VCaP (cell line): ENCODE data around the gene ERVH48-1.
A peak's percentile ranks its signal among the peaks of the same experiment; 100 is the strongest.
"Not testable (repeated sequence)": the region's sequence is repeated elsewhere in the genome, so short reads cannot be mapped to it uniquely, and the experiment has no call there.

ENCODE experiments used
- H3K27ac ChIP-seq: fragments of 450-650 bp; 2 replicates; pipeline ENCODE4 v1.5.1; 2017
- TF ChIP-seq, protein P1 (sequence below): fragments of 450-650 bp; conservative IDR thresholded peaks from 2 replicates; pipeline ENCODE4 v1.5.1; 2017; ENCODE audit warnings: mild to moderate bottlenecking, moderate library complexity

The ERVH48-1 gene

DNA sequence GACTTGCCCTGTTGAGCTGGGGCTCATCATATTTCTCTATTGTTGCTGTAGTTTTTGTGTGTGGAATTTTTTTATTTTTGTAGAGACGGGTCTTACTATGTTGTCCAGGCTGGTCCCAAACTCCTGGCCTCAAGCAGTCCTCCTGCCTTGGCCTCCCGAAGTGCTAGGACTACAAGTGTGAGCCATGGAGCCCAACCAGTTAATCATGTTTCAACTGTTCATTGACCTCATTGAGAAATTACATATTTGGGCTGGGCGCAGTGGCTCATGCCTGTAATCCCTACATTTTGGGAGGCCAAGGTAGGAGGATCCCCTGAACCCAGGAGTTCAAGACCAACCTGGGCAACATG lies 39.8 kb upstream of the ERVH48-1 start:
- no peak overlapping the region for H3K27ac ChIP-seq
- TF ChIP-seq, protein P1, sequence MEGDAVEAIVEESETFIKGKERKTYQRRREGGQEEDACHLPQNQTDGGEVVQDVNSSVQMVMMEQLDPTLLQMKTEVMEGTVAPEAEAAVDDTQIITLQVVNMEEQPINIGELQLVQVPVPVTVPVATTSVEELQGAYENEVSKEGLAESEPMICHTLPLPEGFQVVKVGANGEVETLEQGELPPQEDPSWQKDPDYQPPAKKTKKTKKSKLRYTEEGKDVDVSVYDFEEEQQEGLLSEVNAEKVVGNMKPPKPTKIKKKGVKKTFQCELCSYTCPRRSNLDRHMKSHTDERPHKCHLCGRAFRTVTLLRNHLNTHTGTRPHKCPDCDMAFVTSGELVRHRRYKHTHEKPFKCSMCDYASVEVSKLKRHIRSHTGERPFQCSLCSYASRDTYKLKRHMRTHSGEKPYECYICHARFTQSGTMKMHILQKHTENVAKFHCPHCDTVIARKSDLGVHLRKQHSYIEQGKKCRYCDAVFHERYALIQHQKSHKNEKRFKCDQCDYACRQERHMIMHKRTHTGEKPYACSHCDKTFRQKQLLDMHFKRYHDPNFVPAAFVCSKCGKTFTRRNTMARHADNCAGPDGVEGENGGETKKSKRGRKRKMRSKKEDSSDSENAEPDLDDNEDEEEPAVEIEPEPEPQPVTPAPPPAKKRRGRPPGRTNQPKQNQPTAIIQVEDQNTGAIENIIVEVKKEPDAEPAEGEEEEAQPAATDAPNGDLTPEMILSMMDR: no peak

DNA sequence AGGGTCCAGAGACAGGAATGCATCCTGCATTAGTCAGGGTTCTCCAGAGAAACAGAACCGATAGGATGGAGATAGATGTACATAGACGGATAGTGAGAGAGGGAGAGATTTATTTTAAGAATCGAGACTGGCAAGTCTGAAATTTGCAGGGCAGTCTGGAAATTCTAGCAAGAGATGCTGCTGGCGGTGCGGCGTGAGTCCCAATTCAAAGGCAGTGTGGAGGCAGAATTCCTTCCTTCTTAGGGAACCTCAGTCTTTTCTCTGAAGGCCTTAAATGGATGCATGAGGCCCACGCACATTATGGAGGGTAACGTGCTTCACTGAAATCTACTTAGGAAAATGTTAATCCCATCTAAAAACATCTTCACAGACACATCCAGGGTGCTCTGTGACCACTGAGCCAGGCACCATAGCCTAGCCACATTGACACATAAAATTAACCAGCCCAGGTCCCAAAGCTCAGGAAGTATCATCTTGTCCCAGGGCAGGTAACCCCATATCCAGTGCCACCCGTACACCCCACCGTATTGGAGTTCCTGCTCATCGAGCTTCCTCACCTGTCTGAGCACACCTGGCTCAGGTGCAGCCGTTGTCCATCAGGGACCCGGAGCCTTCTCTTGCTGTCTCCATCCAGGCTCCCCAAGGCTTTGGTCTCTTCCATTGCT lies 39.2 kb upstream of the ERVH48-1 start:
- no peak overlapping the region for H3K27ac ChIP-seq
- TF ChIP-seq, protein P1: no peak

DNA sequence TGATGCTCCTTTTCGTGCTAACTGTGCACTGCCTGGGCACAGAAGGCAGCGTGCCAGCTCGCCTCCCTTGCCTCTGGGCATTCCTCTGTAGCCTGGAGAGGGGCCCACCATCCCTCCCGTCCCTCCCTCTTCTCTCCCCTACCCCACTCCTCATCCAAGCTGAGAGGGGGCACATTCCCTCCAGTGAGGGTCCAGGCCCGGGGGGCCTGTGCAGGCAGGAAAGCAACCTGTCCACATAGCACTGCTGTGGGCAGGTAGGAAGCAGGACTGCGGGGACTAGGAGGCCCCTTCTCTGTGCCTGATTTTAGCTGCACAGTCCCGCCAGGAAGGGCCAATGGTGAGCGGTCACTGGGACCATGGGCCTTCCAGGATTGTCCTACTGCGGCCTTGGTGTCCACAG lies 38.7 kb upstream of the ERVH48-1 start:
- no peak overlapping the region for H3K27ac ChIP-seq
- TF ChIP-seq, protein P1: no peak

DNA sequence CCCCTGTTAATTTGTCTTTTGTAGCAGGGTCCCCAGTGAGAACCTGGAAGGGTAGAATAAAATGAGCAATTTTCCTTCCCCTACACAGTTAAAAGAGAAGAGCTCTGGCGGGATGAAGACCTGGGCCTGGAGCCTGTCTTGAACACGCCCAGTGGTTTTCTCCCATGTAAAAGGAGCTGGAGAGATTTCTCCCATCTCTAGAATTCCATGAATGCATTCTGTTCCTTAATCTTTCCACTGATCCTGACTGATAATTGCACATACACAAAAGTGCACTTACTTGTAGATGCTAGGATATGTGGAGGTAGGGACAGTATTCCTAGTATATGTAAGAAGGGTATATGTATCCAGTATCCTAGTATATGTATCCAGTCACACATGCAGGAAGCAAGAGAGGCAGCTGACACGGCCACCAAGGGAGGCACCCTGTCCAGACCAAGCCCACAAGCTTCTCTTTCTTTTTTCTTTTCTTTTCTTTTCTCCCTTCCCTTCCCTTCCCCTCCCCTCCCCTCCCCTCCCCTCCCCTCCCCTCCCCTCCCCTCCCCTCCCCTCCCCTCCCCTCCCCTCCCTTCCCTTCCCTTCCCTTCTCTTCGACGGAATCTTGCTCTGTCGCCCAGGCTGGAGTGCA lies 37.1 kb upstream of the ERVH48-1 start:
- TF ChIP-seq, protein P1: no peak
- no peak overlapping the region for H3K27ac ChIP-seq

DNA sequence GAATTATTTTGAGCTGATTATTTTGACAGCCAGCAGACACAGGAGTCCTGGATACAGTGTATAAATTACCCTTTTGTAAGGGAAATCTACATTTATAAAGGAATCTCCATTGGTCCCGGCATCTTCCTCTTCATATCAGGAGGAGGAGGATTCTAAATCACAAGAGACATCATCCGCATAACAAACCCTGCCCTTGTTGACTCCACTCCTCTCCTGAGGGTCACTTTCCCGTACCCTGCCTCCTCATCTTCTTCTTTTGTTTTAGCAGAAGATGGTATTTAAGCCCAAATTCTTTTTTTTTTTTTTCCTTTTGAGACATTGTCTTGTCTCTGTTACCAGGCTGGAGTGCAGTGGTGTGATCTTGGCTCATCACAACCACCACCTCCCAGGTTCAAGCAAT lies 34.3 kb upstream of the ERVH48-1 start:
- H3K27ac ChIP-seq: no peak overlapping the region
- TF ChIP-seq, protein P1: no peak

DNA sequence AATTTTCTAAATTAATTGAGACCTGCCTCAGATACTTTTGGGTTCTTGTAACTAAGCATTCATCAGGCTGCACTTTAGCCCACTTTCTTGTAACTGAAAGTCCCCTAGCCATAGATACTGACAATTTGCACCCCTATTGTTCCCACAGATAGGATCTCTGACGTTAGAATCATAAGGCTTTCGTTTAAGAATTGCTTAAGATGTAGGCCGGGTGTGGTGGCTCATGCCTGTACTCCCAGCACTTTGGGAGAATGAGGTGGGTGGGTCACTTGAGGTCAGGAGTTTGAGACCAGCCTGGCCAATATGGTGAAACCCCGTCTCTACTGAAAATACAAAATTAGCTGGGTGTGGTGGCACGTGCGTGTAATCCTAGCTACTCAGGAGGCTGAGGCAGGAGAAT lies 32.7 kb upstream of the ERVH48-1 start:
- H3K27ac ChIP-seq: peak overlapping the region; percentile 99; the same call in 1 of the 2 replicates

DNA sequence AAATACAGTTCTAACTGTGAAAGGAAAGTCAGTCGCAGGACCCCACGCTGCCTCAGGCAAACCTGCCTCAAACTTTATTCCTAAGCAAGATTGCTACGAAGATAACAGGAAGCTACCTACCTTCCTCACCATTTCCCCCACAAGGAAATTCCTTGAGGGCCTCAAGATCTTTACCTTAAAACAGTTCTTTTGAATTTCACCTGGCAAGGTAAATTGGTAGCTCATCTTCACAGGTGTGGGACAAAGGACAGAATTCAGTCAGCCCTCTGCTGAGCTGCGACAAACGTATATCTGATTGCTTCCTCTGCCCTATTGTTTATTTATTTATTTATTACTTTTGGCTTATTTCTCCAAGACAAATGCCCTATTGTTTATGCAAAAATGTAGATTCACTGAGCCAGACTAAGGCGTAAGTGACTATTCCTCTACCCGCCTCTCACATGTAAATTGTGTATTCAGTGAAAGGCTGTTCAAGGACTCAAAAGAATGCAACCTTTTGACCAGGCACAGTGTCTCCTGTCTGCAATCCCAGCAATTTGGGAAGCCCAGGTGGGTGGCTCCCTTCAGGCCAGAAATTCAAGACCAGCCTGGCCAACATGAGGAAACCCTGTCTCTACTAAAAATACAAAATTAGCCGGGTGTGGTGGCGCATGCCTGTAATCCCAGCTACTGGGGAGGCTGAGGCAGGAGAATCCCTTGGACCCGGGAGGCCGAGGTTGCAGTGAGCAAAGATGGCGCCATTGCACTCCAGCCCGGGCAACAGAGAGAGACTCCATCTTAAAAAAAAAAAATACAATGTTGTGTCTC lies 31.6 kb upstream of the ERVH48-1 start:
- TF ChIP-seq, protein P1: no peak
- H3K27ac ChIP-seq: peak overlapping the region; percentile 99

DNA sequence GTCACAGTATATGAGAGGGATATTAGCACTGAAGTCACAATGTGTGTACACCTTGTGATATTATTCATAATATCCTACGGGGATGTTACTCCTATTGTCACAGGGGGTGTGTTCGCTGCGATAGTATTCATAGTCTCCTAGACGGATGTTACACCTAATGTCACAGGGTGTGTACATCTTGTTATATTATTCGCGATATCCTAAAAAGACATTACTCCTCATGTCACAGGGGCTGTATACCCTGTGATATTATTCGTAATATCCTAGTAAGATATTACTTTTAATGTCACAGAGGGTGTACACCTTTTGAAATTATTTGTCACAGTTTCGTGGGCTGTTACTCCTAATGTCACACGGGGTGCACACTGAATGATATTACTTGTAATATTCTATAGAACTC lies 25.8 kb upstream of the ERVH48-1 start:
- H3K27ac ChIP-seq: not testable (repeated sequence)

DNA sequence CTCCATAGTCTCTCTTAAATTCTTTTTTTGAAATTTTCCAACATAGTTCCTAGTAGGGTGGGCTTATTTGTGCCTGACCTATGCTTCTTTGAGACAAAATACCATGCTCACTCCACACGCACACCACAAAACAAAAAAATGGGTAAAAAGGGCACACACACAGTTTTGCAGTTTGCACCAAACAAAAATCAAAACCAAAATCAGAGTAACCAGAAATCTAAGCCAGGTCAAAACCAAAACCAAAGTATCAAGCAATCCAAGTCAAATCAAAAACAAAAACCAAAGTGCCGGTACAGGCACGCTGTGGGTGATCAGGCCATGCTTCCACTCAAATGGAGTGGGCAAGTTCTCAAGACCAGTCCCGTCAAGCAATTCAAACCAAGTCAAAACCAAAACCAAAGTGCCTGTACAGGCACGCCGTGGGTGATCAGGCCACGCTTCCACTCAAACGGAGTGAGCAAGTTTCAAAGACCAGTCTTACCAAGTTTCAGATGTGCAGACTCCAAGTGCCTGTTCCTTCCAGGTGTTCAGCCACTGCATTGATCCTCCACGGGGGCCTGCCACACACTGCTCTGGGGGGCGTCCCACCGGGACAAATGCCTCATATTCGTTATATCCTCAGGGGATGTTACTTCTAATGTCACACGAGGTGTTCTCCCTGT lies 23.8 kb upstream of the ERVH48-1 start:
- not testable (repeated sequence) for H3K27ac ChIP-seq
